Ascending aorta (tissue), 2 donors: Measurements from ENCODE around the gene SHROOM1. TPM values are rescaled to one million over a fixed set of nuclear protein-coding genes. Genes with fewer than 3 reads are reported as not detected.
A peak's percentile ranks its signal among the peaks of the same experiment; 100 is the strongest.
"Not testable (repeated sequence)": the region's sequence is repeated elsewhere in the genome, so short reads cannot be mapped to it uniquely, and the experiment has no call there.

Experiments used
- DNase-seq, 2 donors: peaks; one replicate each; pipeline ENCODE4 v3.0.0-alpha.2; 2019; ENCODE audit warnings: low spot score in 2 of 2
- H3K27ac ChIP-seq, 2 donors: fragments of 200-600 bp; sonication (generic); one replicate each; pipeline ENCODE4 v1.5.1; 2016 to 2017; ENCODE audit warnings: mild to moderate bottlenecking in 1 of 2
- H3K27me3 ChIP-seq: fragments of 200-600 bp; sonication (generic); one replicate; pipeline ENCODE4 v1.5.1; 2017
- H3K36me3 ChIP-seq, 2 donors: fragments of 200-600 bp; sonication (generic); one replicate each; pipeline ENCODE4 v1.5.1; 2016
- H3K4me1 ChIP-seq, 2 donors: fragments of 200-600 bp; sonication (generic); one replicate each; pipeline ENCODE4 v1.5.1; 2016 to 2017; ENCODE audit warnings: mild to moderate bottlenecking in 1 of 2
- H3K4me3 ChIP-seq, 2 donors: fragments of 200-600 bp; sonication (generic); one replicate each; pipeline ENCODE4 v1.5.1; 2016 to 2017; ENCODE audit warnings: mild to moderate bottlenecking in 1 of 2
- H3K9me3 ChIP-seq, 2 donors: fragments of 200-600 bp; sonication (generic); one replicate each; pipeline ENCODE4 v1.5.1; 2016
- intact Hi-C: fragments of 100-400 bp; cut with DNase I; formaldehyde crosslinking; loops from one replicate; pipeline ENCODE4 v1.15.1; 2023
- total RNA-seq: library from RNA; depleted of rRNA; stranded (reverse); fragments of >200 nt; gene quantifications from one replicate; pipeline ENCODE4 v1.1.0, GENCODE V29; 2016
- TF ChIP-seq, protein P1 (sequence below), 3 experiments: fragments of 200-600 bp in 2 of 3; fragments of 450-650 bp in 1 of 3; sonication (generic) in 2 of 3; IDR thresholded peaks; one replicate each; pipeline ENCODE4 v1.5.1; 2016 to 2019; ENCODE audit warnings: antibody characterized with exemption in 3 of 3, mild to moderate bottlenecking in 1 of 3, moderate library complexity in 1 of 3

Gene SHROOM1
- total RNA-seq, 1 donor from 2014 or later = 49.4 TPM

GRCh38 chr5:132808448-132808847, 22.0 kb downstream of the SHROOM1 start:
- no peaks in the 10 kb centered on the region for H3K9me3 ChIP-seq
- DNase-seq = peak in 1 of 2 donors; percentile 21
- no peak overlapping the region for H3K27ac ChIP-seq
- no peaks in the 10 kb centered on the region for H3K36me3 ChIP-seq
- intact Hi-C loops = no loop called here
- peaks cover under 1% of the 10 kb centered on the region for H3K27me3 ChIP-seq
- no peak overlapping the region for H3K4me3 ChIP-seq
- TF ChIP-seq, protein P1, sequence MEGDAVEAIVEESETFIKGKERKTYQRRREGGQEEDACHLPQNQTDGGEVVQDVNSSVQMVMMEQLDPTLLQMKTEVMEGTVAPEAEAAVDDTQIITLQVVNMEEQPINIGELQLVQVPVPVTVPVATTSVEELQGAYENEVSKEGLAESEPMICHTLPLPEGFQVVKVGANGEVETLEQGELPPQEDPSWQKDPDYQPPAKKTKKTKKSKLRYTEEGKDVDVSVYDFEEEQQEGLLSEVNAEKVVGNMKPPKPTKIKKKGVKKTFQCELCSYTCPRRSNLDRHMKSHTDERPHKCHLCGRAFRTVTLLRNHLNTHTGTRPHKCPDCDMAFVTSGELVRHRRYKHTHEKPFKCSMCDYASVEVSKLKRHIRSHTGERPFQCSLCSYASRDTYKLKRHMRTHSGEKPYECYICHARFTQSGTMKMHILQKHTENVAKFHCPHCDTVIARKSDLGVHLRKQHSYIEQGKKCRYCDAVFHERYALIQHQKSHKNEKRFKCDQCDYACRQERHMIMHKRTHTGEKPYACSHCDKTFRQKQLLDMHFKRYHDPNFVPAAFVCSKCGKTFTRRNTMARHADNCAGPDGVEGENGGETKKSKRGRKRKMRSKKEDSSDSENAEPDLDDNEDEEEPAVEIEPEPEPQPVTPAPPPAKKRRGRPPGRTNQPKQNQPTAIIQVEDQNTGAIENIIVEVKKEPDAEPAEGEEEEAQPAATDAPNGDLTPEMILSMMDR (IDR thresholded peaks at IDR 0.05) = no peak
- peaks cover under 1 to 4% of the 10 kb centered on the region in 2 donors for H3K4me1 ChIP-seq

DNA sequence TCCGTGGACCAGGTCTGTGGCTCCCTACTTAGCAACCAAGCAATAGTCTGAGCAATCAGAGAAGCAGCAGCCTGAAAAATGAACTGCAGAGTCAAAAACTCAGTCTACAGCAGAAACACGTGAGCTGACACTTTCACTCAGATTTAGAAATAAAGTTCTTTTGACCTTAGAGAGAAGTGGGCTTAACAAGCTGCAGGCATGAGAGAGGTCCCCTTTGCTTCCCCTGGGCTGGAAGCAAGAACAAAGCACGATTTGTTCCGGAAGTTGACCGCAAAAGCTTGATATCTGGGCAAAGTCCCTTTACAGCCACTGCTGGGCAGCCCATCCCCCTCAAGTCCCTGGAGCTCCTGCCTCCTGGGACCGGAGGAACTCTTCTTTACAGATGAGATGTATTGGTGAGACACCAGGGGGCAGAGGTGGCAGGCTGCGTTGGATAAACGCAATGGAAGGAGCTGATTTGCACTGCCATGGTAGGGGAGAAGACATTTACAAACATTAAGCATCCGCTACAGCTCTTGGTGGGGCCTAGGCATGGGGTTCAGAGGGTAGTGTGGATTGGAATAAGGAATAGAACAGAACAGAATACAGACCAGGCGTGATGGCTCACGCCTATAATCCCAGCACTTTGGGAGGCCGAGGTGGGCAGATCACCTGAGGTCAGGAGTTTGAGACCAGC, 23.1 kb downstream of the SHROOM1 start:
- TF ChIP-seq, protein P1 (IDR thresholded peaks at IDR 0.05) = no peak
- Histone ChIP-seq H3K9me3 (no peaks in the 10 kb centered on the region), H3K4me1 (no peaks in the 10 kb centered on the region), H3K36me3 (no peaks in the 10 kb centered on the region), H3K27me3 (no peaks in the 10 kb centered on the region), H3K4me3 (no peak overlapping the region), H3K27ac (no peak overlapping the region)
- peak in 1 of 2 donors; percentile 52 for DNase-seq
- intact Hi-C loops = no loop called here

DNA sequence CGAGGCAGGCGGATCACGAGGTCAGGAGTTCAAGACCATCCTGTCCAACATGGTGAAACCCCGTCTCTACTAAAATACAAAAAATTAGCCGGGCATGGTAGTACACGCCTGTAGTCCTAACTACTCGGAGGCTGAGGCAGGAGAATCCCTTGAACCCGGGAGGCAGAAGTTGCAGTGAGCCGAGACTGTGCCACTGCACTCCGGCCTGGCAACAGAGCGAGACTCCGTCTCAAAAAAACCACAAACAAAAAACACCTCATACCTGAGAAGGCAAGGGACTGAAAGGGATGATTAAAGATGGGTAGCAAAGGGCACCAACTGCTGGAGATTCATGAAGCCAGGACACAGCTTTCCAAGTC, 23.7 kb downstream of the SHROOM1 start:
- H3K27me3 ChIP-seq, DNase-seq, H3K9me3 ChIP-seq, H3K4me3 ChIP-seq, H3K36me3 ChIP-seq, H3K27ac ChIP-seq, H3K4me1 ChIP-seq, intact Hi-C loops: not testable (repeated sequence)

DNA sequence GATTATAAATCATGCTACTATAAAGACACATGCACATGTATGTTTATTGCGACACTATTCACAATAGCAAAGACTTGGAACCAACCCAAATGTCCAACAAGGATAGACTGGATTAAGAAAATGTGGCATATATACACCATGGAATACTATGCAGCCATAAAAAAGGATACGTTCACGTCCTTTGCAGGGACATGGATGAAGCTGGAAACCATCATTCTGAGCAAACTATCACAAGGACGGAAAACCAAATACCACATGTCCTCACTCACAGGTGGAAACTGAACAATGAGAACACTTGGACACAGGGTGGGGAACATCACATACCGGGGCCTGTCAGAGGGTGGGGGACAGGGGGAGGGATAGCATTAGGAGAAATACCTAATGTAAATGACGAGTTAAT, 24.6 kb downstream of the SHROOM1 start:
- DNase-seq, intact Hi-C loops, H3K27me3 ChIP-seq, H3K9me3 ChIP-seq, H3K4me3 ChIP-seq, H3K27ac ChIP-seq, H3K4me1 ChIP-seq, H3K36me3 ChIP-seq: not testable (repeated sequence)

- intact Hi-C loops, H3K9me3 ChIP-seq, DNase-seq, H3K27ac ChIP-seq, H3K27me3 ChIP-seq, H3K4me1 ChIP-seq, H3K4me3 ChIP-seq, H3K36me3 ChIP-seq: not testable (repeated sequence)
Measured at GRCh38 chr5:132804219-132804618, 26.2 kb downstream of the SHROOM1 start.

- H3K4me1 ChIP-seq, H3K36me3 ChIP-seq, H3K27ac ChIP-seq, H3K4me3 ChIP-seq, H3K27me3 ChIP-seq, intact Hi-C loops, H3K9me3 ChIP-seq: not testable (repeated sequence)
- DNase-seq = peak in 1 of 2 donors; percentile 12
Measured at GRCh38 chr5:132802685-132803066, 27.8 kb downstream of the SHROOM1 start.

GRCh38 chr5:132802044-132802684, 28.3 kb downstream of the SHROOM1 start:
- intact Hi-C loops = no loop called here
- no peaks in the 10 kb centered on the region for H3K27me3 ChIP-seq
- TF ChIP-seq, protein P1 (IDR thresholded peaks at IDR 0.05) = peak in 1 of 3 experiments; percentile 27
- no peaks in the 10 kb centered on the region for H3K36me3 ChIP-seq
- H3K27ac ChIP-seq = no peak overlapping the region
- H3K4me1 ChIP-seq = no peaks in the 10 kb centered on the region
- DNase-seq = peak in 1 of 2 donors; percentile 48
- no peak overlapping the region for H3K4me3 ChIP-seq
- no peaks in the 10 kb centered on the region for H3K9me3 ChIP-seq
